HG02970 (cell line): Measurements from ENCODE around the gene HEXIM1.

ENCODE experiments used
- ATAC-seq: cut with Tn5 transposase; IDR thresholded peaks from one replicate; pipeline ENCODE4 v1.9.1; 2021; ENCODE audit warnings: mild to moderate bottlenecking, moderate library complexity, moderate number of reproducible peaks; ENCODE audit not compliant: unreplicated experiment, low FRiP score

Gene HEXIM1

GRCh38 chr17:45144199-45145034 is 3.9 kb upstream of the HEXIM1 start:
- ATAC-seq: no peak

- no peak for ATAC-seq
These were observed 3.3 kb upstream of the HEXIM1 start for GRCh38 chr17:45145035-45145389.

- ATAC-seq: no peak
These were observed 2.1 kb upstream of the HEXIM1 start for GRCh38 chr17:45146166-45146565.

GRCh38 chr17:45146592-45146889 is 1.7 kb upstream of the HEXIM1 start:
- ATAC-seq: no peak

- ATAC-seq: no peak
These were observed 1.2 kb upstream of the HEXIM1 start for GRCh38 chr17:45146890-45147580.

GRCh38 chr17:45147581-45148182 is 593 bp upstream of the HEXIM1 start:
- no peak for ATAC-seq

- ATAC-seq: peak; percentile 18
These were observed 878 bp downstream of the HEXIM1 start for GRCh38 chr17:45149037-45149668.

- no peak for ATAC-seq
These were observed 1.7 kb downstream of the HEXIM1 start for GRCh38 chr17:45149669-45150664.

GRCh38 chr17:45150911-45151809 is 2.9 kb downstream of the HEXIM1 start:
- no peak for ATAC-seq

GRCh38 chr17:45155029-45155428 is 6.8 kb downstream of the HEXIM1 start:
- ATAC-seq: no peak

- ATAC-seq: no peak
These were observed 7.2 kb downstream of the HEXIM1 start for GRCh38 chr17:45155483-45155882.

- ATAC-seq: no peak
These were observed 8.0 kb downstream of the HEXIM1 start for GRCh38 chr17:45156242-45156641.

- ATAC-seq: peak; percentile 22
These were observed 12.4 kb downstream of the HEXIM1 start for GRCh38 chr17:45160447-45161287.

GRCh38 chr17:45161288-45162024 is 13.2 kb downstream of the HEXIM1 start, which contains the start of gene HEXIM2:
Gene HEXIM2 (plus strand): TSS chr17:45161875. CDS start chr17:45162794, 919 bp downstream.
- ATAC-seq: peak; percentile 90

GRCh38 chr17:45162025-45162687 is 13.9 kb downstream of the HEXIM1 start:
- ATAC-seq: no peak

- no peak for ATAC-seq
These were observed 16.5 kb downstream of the HEXIM1 start for GRCh38 chr17:45164734-45165269.
